ENCODE measurements around the gene CD4.

Gene CD4

DNA sequence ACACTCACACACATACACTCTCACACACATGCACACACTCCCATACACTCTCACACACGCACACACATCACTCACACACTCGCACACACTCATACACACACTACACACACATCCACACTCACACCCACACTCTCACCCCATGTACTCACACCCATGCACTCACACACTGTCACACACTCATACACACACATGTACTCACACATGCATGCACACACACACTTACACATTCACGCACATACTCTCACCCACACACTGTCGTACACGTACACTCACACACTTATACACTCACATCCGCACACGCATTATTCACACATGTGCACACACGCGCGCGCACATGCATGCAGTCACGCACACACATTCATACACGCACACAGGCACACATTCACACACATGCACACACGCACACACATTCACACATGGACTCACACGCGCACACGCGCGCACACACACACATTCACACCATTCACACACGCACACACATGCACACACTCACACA, 28.4 kb downstream of the CD4 start:
- DNase-seq = no peak

DNA sequence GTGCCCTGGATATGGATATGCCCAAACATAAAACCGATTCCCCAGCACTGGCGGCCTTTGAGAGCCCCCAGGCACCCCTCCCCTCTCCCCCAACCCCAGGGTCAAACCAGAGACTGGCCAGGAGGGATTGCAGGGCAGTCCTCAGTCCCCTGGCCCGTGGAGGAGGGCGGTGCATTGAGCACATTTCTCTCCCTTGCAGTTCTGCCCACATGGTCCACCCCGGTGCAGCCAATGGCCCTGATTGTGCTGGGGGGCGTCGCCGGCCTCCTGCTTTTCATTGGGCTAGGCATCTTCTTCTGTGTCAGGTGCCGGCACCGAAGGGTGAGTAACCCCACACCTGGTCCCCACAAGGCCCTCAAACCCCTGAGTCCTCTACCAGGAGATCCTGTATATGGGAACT, 28.9 kb downstream of the CD4 start:
- no peak for DNase-seq

GRCh38 chr12:6818645-6819044, 29.3 kb downstream of the CD4 start:
- DNase-seq = no peak

GRCh38 chr12:6819106-6820030, 30.0 kb downstream of the CD4 start:
- DNase-seq = no peak

GRCh38 chr12:6820166-6820565, 30.8 kb downstream of the CD4 start:
- DNase-seq = no peak

DNA sequence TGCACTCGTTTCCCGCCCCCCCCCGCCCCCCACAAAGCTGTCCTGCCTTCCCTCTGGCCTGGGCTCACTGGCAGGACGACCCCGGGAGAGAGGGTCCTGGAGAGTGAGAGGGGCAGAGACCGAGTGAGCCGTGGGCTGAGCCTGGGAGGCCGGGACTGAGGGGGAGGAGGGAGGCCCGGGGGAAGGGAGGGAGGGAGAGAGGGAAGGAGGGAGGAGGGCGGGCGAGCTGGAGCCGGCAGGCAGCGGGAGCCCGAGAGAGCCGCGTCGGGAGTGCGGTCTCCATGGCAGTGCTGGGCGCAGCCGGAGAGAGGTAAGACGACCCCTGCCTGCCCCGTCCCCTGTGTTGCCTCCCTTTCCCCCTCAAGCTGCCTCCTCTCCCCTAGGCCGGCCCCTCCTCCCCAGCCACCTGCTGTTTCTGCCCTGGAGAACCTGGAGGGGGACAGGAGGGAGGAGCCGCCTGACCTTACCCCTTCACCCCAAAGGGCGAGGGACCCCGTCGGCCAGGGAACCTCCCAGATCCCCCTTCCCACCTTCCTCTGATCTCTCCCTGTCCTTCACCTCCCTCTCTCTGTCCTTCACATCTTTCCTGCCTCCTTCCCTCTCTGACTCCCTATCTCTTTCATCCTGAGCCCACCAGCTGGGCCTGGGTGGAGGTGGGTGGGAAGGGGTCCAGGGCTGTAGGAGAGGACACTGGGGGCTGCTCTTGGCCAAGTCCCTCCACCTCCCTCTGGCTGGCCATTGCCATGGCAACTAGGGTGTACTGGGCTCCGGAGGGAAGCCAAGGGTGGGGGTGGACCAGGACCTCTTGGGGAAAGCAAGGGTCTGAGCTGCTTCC, 32.5 kb downstream of the CD4 start, which contains the start of gene GPR162:
Gene GPR162, plus strand, starts transcription at position 231 of the 835 bp plus-strand sequence. CDS start 2,078 bp downstream, outside the sequence.
- no peak for DNase-seq

GRCh38 chr12:6822426-6823135, 33.3 kb downstream of the CD4 start:
- DNase-seq = no peak

- DNase-seq = no peak
Observed at GRCh38 chr12:6823182-6824084, 34.1 kb downstream of the CD4 start.

- DNase-seq = no peak
Observed at GRCh38 chr12:6824085-6824775, 34.9 kb downstream of the CD4 start.

DNA sequence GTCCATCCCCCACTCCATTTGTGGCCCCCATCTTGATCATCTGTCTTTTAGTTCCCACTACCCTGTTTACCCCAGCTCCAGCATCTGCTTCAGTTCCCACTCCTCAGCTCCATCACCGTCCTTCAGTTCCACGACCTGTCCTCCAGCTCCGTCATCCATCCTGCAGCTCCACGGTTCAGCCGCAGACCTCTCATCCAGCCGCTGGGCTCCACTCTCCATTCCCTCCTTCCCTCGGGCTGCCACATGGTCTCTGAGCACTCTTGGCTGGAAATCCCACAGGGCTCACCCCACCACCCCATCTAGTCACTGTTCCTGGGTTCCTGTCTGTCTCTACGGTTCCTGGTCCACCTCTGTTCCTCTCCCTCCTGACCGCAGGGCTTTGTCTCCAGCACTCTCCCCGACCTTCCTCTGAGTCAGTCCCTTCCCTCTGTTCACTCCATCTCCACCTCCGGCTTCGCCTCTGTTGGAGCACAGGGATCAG, 35.6 kb downstream of the CD4 start:
- DNase-seq = no peak

DNA sequence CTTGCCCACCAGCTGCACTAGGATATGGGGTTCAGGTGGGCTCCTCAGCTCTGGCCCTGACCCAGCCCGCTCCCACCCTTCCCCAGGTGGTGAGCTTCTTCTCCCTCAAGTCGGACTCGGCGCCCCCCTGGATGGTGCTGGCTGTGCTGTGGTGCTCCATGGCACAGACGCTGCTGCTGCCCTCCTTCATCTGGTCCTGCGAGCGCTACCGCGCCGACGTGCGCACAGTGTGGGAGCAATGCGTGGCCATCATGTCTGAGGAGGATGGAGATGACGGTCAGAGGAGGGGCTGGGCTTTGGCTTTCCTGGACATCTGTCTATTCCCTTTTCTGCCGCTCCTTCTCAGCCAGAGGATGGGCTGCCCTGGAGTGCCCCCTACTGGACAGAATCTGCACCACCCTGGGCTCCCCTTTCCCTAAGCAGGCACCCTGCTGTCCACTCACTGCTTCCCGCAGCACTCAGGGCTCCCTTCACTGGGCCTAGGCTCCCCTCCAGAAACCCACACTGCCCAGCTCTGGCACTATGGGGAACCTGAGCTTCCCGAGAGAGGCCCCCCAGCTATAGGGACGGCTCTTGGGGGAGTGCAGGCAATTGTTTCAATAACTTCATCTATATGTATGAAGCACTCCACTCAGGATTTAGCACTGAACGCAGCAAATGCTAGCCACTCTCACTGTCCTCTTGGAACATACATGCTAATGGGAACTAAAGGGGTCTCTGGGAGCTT, 36.2 kb downstream of the CD4 start:
- peak; percentile 83 for DNase-seq

DNA sequence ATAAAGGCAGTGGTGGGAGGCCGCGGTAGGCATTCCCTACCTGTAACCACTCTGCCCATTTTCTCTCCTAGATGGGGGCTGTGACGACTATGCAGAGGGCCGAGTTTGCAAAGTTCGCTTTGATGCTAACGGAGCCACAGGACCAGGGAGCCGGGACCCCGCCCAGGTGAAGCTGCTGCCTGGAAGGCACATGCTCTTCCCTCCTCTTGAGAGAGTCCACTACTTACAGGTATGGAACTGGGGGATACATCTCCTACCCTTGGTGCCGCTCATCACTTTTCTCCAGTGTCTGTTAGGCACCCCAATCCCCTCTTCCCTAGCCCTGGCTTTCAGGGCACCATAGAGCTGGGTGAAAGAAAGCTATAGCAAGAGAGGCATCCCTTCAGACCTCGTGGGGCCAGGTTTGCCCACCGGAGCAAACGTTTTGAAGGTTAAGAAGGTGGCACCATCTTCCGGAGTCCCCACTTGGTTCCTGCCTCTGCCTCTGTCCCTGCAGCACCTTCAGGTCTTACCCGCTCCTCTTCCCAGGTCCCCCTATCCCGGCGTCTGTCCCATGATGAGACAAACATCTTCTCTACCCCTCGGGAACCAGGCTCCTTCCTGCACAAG, 36.9 kb downstream of the CD4 start:
- no peak for DNase-seq

GRCh38 chr12:6826734-6827436, 37.6 kb downstream of the CD4 start:
- DNase-seq = no peak

DNA sequence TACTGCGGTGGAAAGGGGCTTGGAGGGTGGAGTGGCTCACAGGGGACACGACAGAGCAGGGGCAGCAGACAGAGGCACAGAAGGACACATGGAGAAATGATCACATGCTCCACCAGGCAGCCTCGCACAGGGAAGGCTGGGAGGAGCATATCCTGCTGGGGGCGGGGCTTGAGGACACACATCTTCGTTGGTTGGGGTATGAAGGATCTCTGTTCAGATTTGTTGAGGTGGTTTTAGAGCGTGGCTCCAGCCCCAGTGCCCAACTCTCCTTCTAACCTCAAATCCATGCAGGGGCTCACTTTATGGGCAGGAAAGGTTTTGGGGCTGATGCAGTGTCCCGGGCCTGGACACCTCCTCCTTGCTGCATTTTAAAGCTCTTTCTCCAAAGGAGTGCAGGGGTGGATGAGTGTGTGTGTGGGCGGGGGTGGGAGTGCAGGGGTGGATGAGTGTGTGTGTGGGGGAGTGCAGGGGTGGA, 38.1 kb downstream of the CD4 start:
- peak; percentile 20 for DNase-seq

DNA sequence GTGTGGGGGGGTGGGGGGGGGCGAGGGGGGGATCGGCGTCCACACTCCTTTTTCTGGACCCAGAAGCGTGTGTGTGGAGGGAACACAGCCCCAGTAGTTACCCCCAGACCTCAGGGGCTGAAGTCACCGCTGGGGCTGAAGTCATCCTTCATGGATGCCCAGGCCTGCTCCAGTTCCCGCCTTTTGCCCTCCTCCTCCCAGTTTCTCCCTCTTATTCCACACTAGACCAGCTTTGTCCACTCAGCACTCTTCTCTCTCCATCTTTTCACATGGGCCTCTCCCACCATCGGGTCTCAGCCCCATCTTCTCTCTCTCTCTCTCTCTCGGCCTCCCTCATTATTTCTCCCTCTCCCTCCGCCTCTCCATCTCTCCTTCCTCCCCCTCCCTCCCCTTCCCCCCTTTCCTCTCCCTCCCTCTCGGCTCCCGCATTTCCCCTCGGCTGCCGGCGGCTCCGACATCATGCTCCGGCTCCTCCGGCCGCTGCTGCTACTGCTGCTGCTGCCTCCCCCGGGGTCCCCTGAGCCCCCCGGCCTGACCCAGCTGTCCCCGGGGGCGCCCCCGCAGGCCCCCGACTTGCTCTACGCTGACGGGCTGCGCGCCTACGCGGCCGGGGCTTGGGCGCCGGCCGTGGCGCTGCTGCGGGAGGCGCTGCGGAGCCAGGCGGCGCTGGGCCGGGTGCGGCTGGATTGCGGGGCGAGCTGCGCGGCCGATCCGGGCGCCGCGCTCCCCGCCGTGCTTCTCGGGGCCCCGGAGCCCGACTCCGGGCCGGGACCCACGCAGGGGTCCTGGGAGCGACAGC, 38.9 kb downstream of the CD4 start, which contains the start of gene P3H3:
Gene P3H3, plus strand, starts transcription at position 426 of the 799 bp plus-strand sequence. Its CDS starts 34 bp downstream, at position 460.
- DNase-seq = peak; percentile 26

GRCh38 chr12:6828781-6829535, 39.6 kb downstream of the CD4 start:
- peak; percentile 26 for DNase-seq

Measured in T-helper 9 cell (primary cell).